Measurements from ENCODE around the gene RHBDL2. TPM values are rescaled to one million over a fixed set of nuclear protein-coding genes. Genes with fewer than 3 reads are reported as not detected.

Gene RHBDL2
- total and polyA plus RNA-seq, 2 of the 13 experiments (the other 11 are each of a cell fraction or from before 2014, with no cell fraction given), result 3.3 to 5.4 TPM

GRCh38 chr1:38872401-38873026 is 69.1 kb downstream of the RHBDL2 start:
- no peak for FAIRE-seq
- peak; percentile 31 for ATAC-seq
- TF ChIP-seq ZNF839 (CRISPR knock-in tag; IDR thresholded peaks at IDR 0.05; ENCODE audit: borderline replicate concordance) (no peak), TCF12 (IDR thresholded peaks at IDR 0.05) (no peak), TCF12 (CRISPR knock-in tag; IDR thresholded peaks at IDR 0.05) (no peak), SNAPC4 (CRISPR knock-in tag; IDR thresholded peaks at IDR 0.05) (0 out of 2 replicates have a peak, but pooled peaks have one; percentile 41), MLXIP (CRISPR knock-in tag; IDR thresholded peaks at IDR 0.05; ENCODE audit: borderline replicate concordance) (0 out of 2 replicates have a peak, but pooled peaks have one; percentile 24), IKZF4 (CRISPR knock-in tag; IDR thresholded peaks at IDR 0.05; ENCODE audit: borderline replicate concordance, low read depth, not compliant biosample characterization) (no peak), MYPOP (CRISPR knock-in tag; IDR thresholded peaks at IDR 0.05) (no peak), HES4 (CRISPR knock-in tag; IDR thresholded peaks at IDR 0.05; ENCODE audit: borderline replicate concordance) (peak; percentile 79; the same call in 1 of the 2 replicates), ZNF614 (CRISPR knock-in tag; IDR thresholded peaks at IDR 0.05; ENCODE audit: borderline replicate concordance) (no peak), ZNF709 (CRISPR knock-in tag; IDR thresholded peaks at IDR 0.05) (peak; percentile 37; the same call in 1 of the 2 replicates), DNMT1 (CRISPR knock-in tag; IDR thresholded peaks at IDR 0.05) (no peak), ZNF781 (CRISPR knock-in tag; IDR thresholded peaks at IDR 0.05; ENCODE audit: borderline replicate concordance, not compliant biosample characterization) (peak; percentile 26), XRCC5 (optimal IDR thresholded peaks at IDR 0.05; ENCODE audit: low read length) (no peak), ETV5 (CRISPR knock-in tag; IDR thresholded peaks at IDR 0.05; ENCODE audit: borderline replicate concordance) (0 out of 2 replicates have a peak, but pooled peaks have one; percentile 16)

More at GRCh38 chr1:38872401-38873026, 69.1 kb downstream of the RHBDL2 start:
- no peak overlapping the region for H2AFZ ChIP-seq (ENCODE audit: low read length)
- POLR2A ChIA-PET, result interaction anchor here (0.6 to 1.3 kb wide), 8 partner anchors 9 to 379 kb away, joined by 3 to 9 read pairs (median 3); partner anchors contain the start of gene RRAGC
- WGBS (ENCODE audit: low lambda C conversion rate), result 15% methylated on average over 4 of the region's 25 CpGs
- no peaks in the 10 kb centered on the region for H3K27me3 ChIP-seq (ENCODE audit: control insufficient read depth in 1 of 2, insufficient read depth in 2 of 2, low read length in 2 of 2)
- BruUV-seq (replicated peaks), result no TSS peak
- CTCF ChIA-PET (ENCODE audit: low intra/inter-chr PET ratio, low total read pairs), result no interaction called here
- H4K20me1 ChIP-seq (ENCODE audit: insufficient read depth, low read length), result no peaks in the 10 kb centered on the region
- no peaks in the 10 kb centered on the region for H3K36me3 ChIP-seq (replicated peaks in 1 of 2; ENCODE audit: control insufficient read depth in 1 of 2, insufficient read depth in 2 of 2, low read length in 2 of 2)
- H3K4me2 ChIP-seq (ENCODE audit: low read depth, low read length), result peak overlapping the region; percentile 87
- peaks cover 30% of the 10 kb centered on the region for H3K79me2 ChIP-seq (ENCODE audit: insufficient read depth, low read length)
- in situ Hi-C loops (cut with HindIII; ENCODE audit: extremely low pct_ligation_motif_present, low pct_unique_long_range_greater_than_20kb), result no loop called here
- H3K27ac ChIP-seq (ENCODE audit: extremely low read length, insufficient read depth, low read length), result peak overlapping the region; percentile 49
- no peak for DNase-seq (ENCODE audit: low spot score)
- H3K9ac ChIP-seq (ENCODE audit: insufficient read depth, low read depth, low read length), result peak overlapping the region; percentile 74
- intact Hi-C loops (cut with micrococcal nuclease; ENCODE audit: unreplicated experiment), result loop anchor here (5.0 kb wide), 2 partner anchors 120 to 155 kb away; partner anchors contain the start of genes AKIRIN1 and NDUFS5
- H3K4me1 ChIP-seq (ENCODE audit: insufficient read depth, low read length), result peaks cover 36% of the 10 kb centered on the region
- no peaks in the 10 kb centered on the region for H3K9me3 ChIP-seq (ENCODE audit: low read length)
- peak overlapping the region; percentile 70 to 94 (median 77) for H3K4me3 ChIP-seq (replicated peaks in 1 of 3; ENCODE audit: insufficient read depth in 1 of 3, low read depth in 2 of 3, low read length in 3 of 3)
